Mammary epithelial cell (primary cell): ENCODE measurements around the gene DNAH17.

ENCODE experiments used
- EZH2 ChIP-seq: IDR thresholded peaks from 2 replicates; pipeline ENCODE4 v1.6.1; 2012; ENCODE audit warnings: low read length, inconsistent platforms, borderline replicate concordance
- TF ChIP-seq, protein P1 (sequence below), 2 donors: IDR thresholded peaks in 1 of 2; conservative IDR thresholded peaks in 1 of 2; 2 replicates each; pipeline ENCODE4 v1.5.1; 2011 to 2012; ENCODE audit warnings: inconsistent platforms in 2 of 2, low read length in 2 of 2, mild to moderate bottlenecking in 2 of 2, control low read depth in 1 of 2, low read depth in 1 of 2; ENCODE audit not compliant: insufficient read depth in 1 of 2; ENCODE audit errors: extremely low read depth in 1 of 2

DNA sequence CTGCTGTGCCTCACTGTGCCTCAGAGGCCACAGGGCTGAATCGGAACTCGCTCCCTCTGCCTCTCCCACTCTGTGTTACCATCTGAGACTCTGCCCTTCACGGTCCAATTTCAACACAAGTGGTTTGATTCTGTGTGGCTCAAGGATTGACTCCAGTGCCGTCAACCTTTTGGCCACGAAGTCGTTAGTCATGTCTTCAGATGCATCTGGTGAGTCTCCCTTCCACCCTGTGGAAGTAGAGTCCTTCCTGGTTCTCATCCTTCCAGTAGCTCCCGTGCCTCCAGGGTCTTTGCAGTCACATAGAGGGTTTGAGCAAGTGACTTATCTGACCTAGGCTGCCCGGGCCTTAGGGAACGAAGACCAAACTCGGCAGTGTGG lies 147.6 kb downstream of the DNAH17 start:
- TF ChIP-seq, protein P1, sequence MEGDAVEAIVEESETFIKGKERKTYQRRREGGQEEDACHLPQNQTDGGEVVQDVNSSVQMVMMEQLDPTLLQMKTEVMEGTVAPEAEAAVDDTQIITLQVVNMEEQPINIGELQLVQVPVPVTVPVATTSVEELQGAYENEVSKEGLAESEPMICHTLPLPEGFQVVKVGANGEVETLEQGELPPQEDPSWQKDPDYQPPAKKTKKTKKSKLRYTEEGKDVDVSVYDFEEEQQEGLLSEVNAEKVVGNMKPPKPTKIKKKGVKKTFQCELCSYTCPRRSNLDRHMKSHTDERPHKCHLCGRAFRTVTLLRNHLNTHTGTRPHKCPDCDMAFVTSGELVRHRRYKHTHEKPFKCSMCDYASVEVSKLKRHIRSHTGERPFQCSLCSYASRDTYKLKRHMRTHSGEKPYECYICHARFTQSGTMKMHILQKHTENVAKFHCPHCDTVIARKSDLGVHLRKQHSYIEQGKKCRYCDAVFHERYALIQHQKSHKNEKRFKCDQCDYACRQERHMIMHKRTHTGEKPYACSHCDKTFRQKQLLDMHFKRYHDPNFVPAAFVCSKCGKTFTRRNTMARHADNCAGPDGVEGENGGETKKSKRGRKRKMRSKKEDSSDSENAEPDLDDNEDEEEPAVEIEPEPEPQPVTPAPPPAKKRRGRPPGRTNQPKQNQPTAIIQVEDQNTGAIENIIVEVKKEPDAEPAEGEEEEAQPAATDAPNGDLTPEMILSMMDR (conservative IDR thresholded peaks at IDR 0.05 in 1 of 2, IDR thresholded peaks at IDR 0.05 in 1 of 2; ENCODE audit: extremely low read depth in 1 of 2, insufficient read depth in 1 of 2, low read depth in 1 of 2, low read length in 2 of 2) = no peak
- TF ChIP-seq EZH2 = no peak
